Measurements from ENCODE around the gene VPS37D. TPM values are rescaled to one million over a fixed set of nuclear protein-coding genes. Genes with fewer than 3 reads are reported as not detected.
"Not testable (repeated sequence)": the region's sequence is repeated elsewhere in the genome, so short reads cannot be mapped to it uniquely, and the experiment has no call there.

The VPS37D gene
- polyA plus RNA-seq, 1 of the 3 experiments (the other 2 are of a cell fraction): 7.4 TPM

DNA sequence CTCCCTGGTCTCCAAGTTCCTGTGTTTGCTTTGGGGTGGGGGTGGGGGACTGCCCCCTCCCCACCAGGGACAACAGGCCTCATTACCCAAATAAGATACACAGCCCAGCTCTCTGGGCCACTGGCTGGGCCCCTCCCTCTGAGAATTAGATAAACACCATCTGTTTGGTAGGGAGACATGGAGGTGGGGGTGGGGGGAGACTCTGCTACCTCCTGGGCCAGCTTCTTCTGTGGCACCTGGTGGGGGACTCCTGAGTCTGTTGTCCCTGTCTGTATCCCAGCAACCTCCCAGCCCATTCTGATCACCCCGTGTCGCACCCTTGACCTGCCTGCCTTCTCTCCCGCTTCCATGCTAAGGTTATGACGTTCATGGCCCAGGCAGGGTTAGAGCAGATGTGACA is 49.1 kb upstream of the VPS37D start:
- H3K79me2 ChIP-seq (ENCODE audit: insufficient read depth): no peaks in the 10 kb centered on the region
- H3K4me3 ChIP-seq (ENCODE audit: low read depth in 2 of 2, low read length in 1 of 2): no peak overlapping the region
- peaks cover 1% of the 10 kb centered on the region for H3K27me3 ChIP-seq (ENCODE audit: insufficient read depth)
- H3K9me3 ChIP-seq: no peaks in the 10 kb centered on the region
- 85% methylated on average over 4 of the region's 4 CpGs for WGBS (ENCODE audit: low lambda C conversion rate)
- ChIA-PET POLR2A (no interaction called here), CTCF (interaction anchor here (1.3 to 19.5 kb wide), 2 partner anchors 11 to 12 kb away, joined by 3 to 235 read pairs; no protein-coding TSS in a partner anchor)
- no peak overlapping the region for H3K4me2 ChIP-seq
- no peak overlapping the region for H2AFZ ChIP-seq (ENCODE audit: low read depth)
- H3K4me1 ChIP-seq (ENCODE audit: control insufficient read depth in 1 of 2, insufficient read depth in 2 of 2, low read depth in 1 of 2, low read length in 1 of 2): no peaks in the 10 kb centered on the region
- no peak for DNase-seq
- H3K36me3 ChIP-seq (replicated peaks in 1 of 2; ENCODE audit: control insufficient read depth in 1 of 2, insufficient read depth in 2 of 2, low read length in 1 of 2): no peaks in the 10 kb centered on the region
- TF ChIP-seq, protein P1, sequence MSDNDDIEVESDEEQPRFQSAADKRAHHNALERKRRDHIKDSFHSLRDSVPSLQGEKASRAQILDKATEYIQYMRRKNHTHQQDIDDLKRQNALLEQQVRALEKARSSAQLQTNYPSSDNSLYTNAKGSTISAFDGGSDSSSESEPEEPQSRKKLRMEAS (IDR thresholded peaks at IDR 0.05; ENCODE audit: low read depth): no peak
- TF ChIP-seq YY1 (IDR thresholded peaks at IDR 0.05; ENCODE audit: low read depth) (no peak), EZH2phosphoT487 (IDR thresholded peaks at IDR 0.05; ENCODE audit: borderline replicate concordance, low read depth) (no peak), NFIC (IDR thresholded peaks at IDR 0.05; ENCODE audit: borderline replicate concordance) (no peak), EP300 (IDR thresholded peaks at IDR 0.05; ENCODE audit: borderline replicate concordance in 1 of 2, low read depth in 1 of 2, low read length in 1 of 2) (no peak), FOSL2 (IDR thresholded peaks at IDR 0.05; ENCODE audit: borderline replicate concordance, low read depth) (no peak), JUND (IDR thresholded peaks at IDR 0.05) (no peak), MEF2A (IDR thresholded peaks at IDR 0.05; ENCODE audit: borderline replicate concordance, low read depth) (no peak), RCOR1 (IDR thresholded peaks at IDR 0.05; ENCODE audit: low read length) (no peak), TAF1 (IDR thresholded peaks at IDR 0.05; ENCODE audit: borderline replicate concordance, low read depth, low read length) (no peak), POLR2AphosphoS5 (IDR thresholded peaks at IDR 0.05; ENCODE audit: low read depth, low read length) (no peak), SMC3 (IDR thresholded peaks at IDR 0.05; ENCODE audit: low read depth, low read length) (no peak), RFX5 (IDR thresholded peaks at IDR 0.05; ENCODE audit: low read length) (no peak), FOXJ3 (CRISPR knock-in tag; IDR thresholded peaks at IDR 0.05) (no peak), GATA2 (CRISPR knock-in tag; IDR thresholded peaks at IDR 0.05) (no peak)
- TF ChIP-seq, protein P2, sequence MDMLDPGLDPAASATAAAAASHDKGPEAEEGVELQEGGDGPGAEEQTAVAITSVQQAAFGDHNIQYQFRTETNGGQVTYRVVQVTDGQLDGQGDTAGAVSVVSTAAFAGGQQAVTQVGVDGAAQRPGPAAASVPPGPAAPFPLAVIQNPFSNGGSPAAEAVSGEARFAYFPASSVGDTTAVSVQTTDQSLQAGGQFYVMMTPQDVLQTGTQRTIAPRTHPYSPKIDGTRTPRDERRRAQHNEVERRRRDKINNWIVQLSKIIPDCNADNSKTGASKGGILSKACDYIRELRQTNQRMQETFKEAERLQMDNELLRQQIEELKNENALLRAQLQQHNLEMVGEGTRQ (IDR thresholded peaks at IDR 0.05; ENCODE audit: borderline replicate concordance, low read depth, low read length): no peak
- TF ChIP-seq, protein P3, sequence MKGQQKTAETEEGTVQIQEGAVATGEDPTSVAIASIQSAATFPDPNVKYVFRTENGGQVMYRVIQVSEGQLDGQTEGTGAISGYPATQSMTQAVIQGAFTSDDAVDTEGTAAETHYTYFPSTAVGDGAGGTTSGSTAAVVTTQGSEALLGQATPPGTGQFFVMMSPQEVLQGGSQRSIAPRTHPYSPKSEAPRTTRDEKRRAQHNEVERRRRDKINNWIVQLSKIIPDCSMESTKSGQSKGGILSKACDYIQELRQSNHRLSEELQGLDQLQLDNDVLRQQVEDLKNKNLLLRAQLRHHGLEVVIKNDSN (IDR thresholded peaks at IDR 0.05; ENCODE audit: borderline replicate concordance, low read depth): no peak
- TF ChIP-seq, protein P4, sequence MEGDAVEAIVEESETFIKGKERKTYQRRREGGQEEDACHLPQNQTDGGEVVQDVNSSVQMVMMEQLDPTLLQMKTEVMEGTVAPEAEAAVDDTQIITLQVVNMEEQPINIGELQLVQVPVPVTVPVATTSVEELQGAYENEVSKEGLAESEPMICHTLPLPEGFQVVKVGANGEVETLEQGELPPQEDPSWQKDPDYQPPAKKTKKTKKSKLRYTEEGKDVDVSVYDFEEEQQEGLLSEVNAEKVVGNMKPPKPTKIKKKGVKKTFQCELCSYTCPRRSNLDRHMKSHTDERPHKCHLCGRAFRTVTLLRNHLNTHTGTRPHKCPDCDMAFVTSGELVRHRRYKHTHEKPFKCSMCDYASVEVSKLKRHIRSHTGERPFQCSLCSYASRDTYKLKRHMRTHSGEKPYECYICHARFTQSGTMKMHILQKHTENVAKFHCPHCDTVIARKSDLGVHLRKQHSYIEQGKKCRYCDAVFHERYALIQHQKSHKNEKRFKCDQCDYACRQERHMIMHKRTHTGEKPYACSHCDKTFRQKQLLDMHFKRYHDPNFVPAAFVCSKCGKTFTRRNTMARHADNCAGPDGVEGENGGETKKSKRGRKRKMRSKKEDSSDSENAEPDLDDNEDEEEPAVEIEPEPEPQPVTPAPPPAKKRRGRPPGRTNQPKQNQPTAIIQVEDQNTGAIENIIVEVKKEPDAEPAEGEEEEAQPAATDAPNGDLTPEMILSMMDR (IDR thresholded peaks at IDR 0.05): no peak
- H3K9ac ChIP-seq: no peak overlapping the region
- H3F3A ChIP-seq (replicated peaks; ENCODE audit: insufficient read depth): no peaks in the 10 kb centered on the region
- H3K9me2 ChIP-seq: no peaks in the 10 kb centered on the region
- H3K27ac ChIP-seq (ENCODE audit: low read depth in 2 of 2, low read length in 1 of 2): no peak overlapping the region
- no peaks in the 10 kb centered on the region for H4K20me1 ChIP-seq (ENCODE audit: insufficient read depth)

DNA sequence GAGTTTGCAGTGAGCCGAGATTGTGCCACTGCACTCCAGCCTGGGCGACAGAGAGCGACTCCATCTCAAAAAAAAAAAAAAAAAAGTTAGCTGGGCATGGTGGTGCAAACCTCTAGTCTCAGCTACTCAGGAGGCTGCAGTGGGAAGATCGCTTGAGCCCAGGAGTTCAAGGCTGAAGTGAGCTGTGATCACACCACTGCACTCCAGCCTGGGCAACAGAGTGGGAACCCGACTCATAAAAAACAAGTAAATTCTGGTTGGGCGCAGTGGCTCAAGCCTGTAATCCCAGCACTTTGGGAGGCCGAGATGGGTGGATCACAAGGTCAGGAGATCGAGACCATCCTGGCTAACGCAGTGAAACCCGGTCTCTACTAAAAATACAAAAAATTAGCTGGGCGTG is 48.2 kb upstream of the VPS37D start:
- H3K4me1 ChIP-seq (ENCODE audit: control insufficient read depth in 1 of 2, insufficient read depth in 2 of 2, low read depth in 1 of 2, low read length in 1 of 2); H3K4me3 ChIP-seq (ENCODE audit: low read depth in 2 of 2, low read length in 1 of 2); DNase-seq; H3K9ac ChIP-seq; H3K4me2 ChIP-seq; POLR2A ChIA-PET; H3K36me3 ChIP-seq (replicated peaks in 1 of 2; ENCODE audit: control insufficient read depth in 1 of 2, insufficient read depth in 2 of 2, low read length in 1 of 2); H3F3A ChIP-seq (replicated peaks; ENCODE audit: insufficient read depth); H3K79me2 ChIP-seq (ENCODE audit: insufficient read depth); H4K20me1 ChIP-seq (ENCODE audit: insufficient read depth); H3K27me3 ChIP-seq (ENCODE audit: insufficient read depth); H3K9me2 ChIP-seq; H2AFZ ChIP-seq (ENCODE audit: low read depth); H3K9me3 ChIP-seq; H3K27ac ChIP-seq (ENCODE audit: low read depth in 2 of 2, low read length in 1 of 2): not testable (repeated sequence)
- CTCF ChIA-PET: interaction anchor here (0.7 to 19.5 kb wide), 4 partner anchors 13 to 106 kb away, joined by 3 to 235 read pairs (median 7); no protein-coding TSS in a partner anchor
- WGBS (ENCODE audit: low lambda C conversion rate): 93% methylated on average over 11 of the region's 11 CpGs

All from SK-N-SH (cell line).